Caco-2 (cell line): ENCODE measurements around the gene ADGRD1. TPM values are rescaled to one million over a fixed set of nuclear protein-coding genes. Genes with fewer than 3 reads are reported as not detected.

Source experiments
- BruUV-seq: library from RNA; stranded (reverse); fragments of 400-500 nt; replicated peaks from 2 replicates; lab custom pipeline; 2021; lab: Mats Ljungman, UMichigan
- CTCF ChIA-PET: fragments of 300-600 bp; sonication (Branson Sonifier 250); formaldehyde crosslinking; loops from one replicate; lab custom pipeline; 2022; ENCODE audit warnings: antibody characterized with exemption; lab: Charles Lee
- POLR2A ChIA-PET: fragments of 300-600 bp; sonication (Branson Sonifier 250); formaldehyde crosslinking; loops from one replicate; lab custom pipeline; 2022; ENCODE audit warnings: antibody characterized with exemption; lab: Charles Lee
- DNase-seq, 2 experiments: peaks; one replicate each; pipeline versions ENCODE4 v3.0.0 to v3.0.0-alpha.2; 2020 to 2022
- H3K27me3 ChIP-seq: replicated peaks from 2 replicates; pipeline ENCODE4 v1.6.0; 2011; ENCODE audit warnings: low read length; ENCODE audit not compliant: control insufficient read depth, insufficient read depth
- H3K36me3 ChIP-seq: 2 replicates; pipeline ENCODE4 v1.5.1; 2011; ENCODE audit warnings: low read length; ENCODE audit not compliant: control insufficient read depth, insufficient read depth
- H3K4me1 ChIP-seq: fragments of 250-450 bp; sonication (Bioruptor Pico); 2 replicates; pipeline ENCODE4 v1.5.1; 2020; ENCODE audit warnings: mild to moderate bottlenecking
- H3K4me3 ChIP-seq: 2 replicates; pipeline ENCODE4 v1.5.1; 2011; ENCODE audit warnings: low read depth, mild to moderate bottlenecking, control low read depth, low read length
- H3K9me3 ChIP-seq: fragments of 250-450 bp; sonication (Bioruptor Pico); 2 replicates; pipeline ENCODE4 v1.5.1; 2020; ENCODE audit warnings: mild to moderate bottlenecking, moderate library complexity
- H3K27ac Mint-ChIP-seq: one replicate; pipeline ENCODE4 v1.8.0; 2022; ENCODE audit warnings: mixed read lengths; ENCODE audit not compliant: unreplicated experiment
- H3K27me3 Mint-ChIP-seq: one replicate; pipeline ENCODE4 v1.8.0; 2022; ENCODE audit warnings: mixed read lengths; ENCODE audit not compliant: insufficient read depth, unreplicated experiment
- H3K36me3 Mint-ChIP-seq: one replicate; pipeline ENCODE4 v1.8.0; 2022; ENCODE audit warnings: mild to moderate bottlenecking, mixed read lengths; ENCODE audit not compliant: insufficient read depth, unreplicated experiment
- H3K4me1 Mint-ChIP-seq: one replicate; pipeline ENCODE4 v1.8.0; 2022; ENCODE audit warnings: low read depth, mixed read lengths; ENCODE audit not compliant: unreplicated experiment
- H3K4me3 Mint-ChIP-seq: one replicate; pipeline ENCODE4 v1.8.0; 2022; ENCODE audit warnings: mild to moderate bottlenecking, moderate library complexity, mixed read lengths; ENCODE audit not compliant: unreplicated experiment
- H3K9me3 Mint-ChIP-seq: one replicate; pipeline ENCODE4 v1.8.0; 2022; ENCODE audit warnings: mixed read lengths; ENCODE audit not compliant: unreplicated experiment
- CTCF ChIP-seq, 2 experiments: fragments of 200-600 bp in 1 of 2; IDR thresholded peaks; 1 replicate in 1 of 2; 2 replicates in 1 of 2; pipeline versions ENCODE4 v1.5.1 to v1.8.0; 2011 to 2022; ENCODE audit warnings: antibody characterized with exemption in 1 of 2, control low read depth in 1 of 2, inconsistent platforms in 1 of 2, low read depth in 1 of 2, low read length in 1 of 2, mild to moderate bottlenecking in 1 of 2, moderate library complexity in 1 of 2; ENCODE audit not compliant: insufficient read depth in 1 of 2, severe bottlenecking in 1 of 2, unreplicated experiment in 1 of 2
- intact Hi-C: fragments of 100-400 bp; cut with micrococcal nuclease; formaldehyde crosslinking; loops from one replicate; pipeline ENCODE4 v1.10.0; 2022; ENCODE audit not compliant: unreplicated experiment
- total RNA-seq: library from RNA; stranded (reverse); gene quantifications from 2 replicates; pipeline ENCODE4 v1.2.3, GENCODE V29; 2022

ADGRD1 gene
- total RNA-seq, 1 experiment from 2014 or later, result 3.6 TPM

- Histone ChIP-seq H3K27me3 (no peaks in the 10 kb centered on the region), H3K9me3 (no peaks in the 10 kb centered on the region), H3K4me1 (0 out of 2 replicates have a peak, but pooled peaks cover 4% of the 10 kb centered on the region), H3K36me3 (no peaks in the 10 kb centered on the region), H3K4me3 (no peak overlapping the region)
- ChIA-PET CTCF (no interaction called here), POLR2A (no interaction called here)
- no peak overlapping the region for H3K27ac Mint-ChIP-seq
- no peaks in the 10 kb centered on the region for H3K4me1 Mint-ChIP-seq
- no peak overlapping the region for H3K4me3 Mint-ChIP-seq
- H3K27me3 Mint-ChIP-seq, result peaks cover 6% of the 10 kb centered on the region
- no peaks in the 10 kb centered on the region for H3K9me3 Mint-ChIP-seq
- TF ChIP-seq CTCF (IDR thresholded peaks at IDR 0.05; ENCODE audit: insufficient read depth in 1 of 2, low read depth in 1 of 2, low read length in 1 of 2, severe bottlenecking in 1 of 2, unreplicated experiment in 1 of 2), result no peak
- H3K36me3 Mint-ChIP-seq, result no peaks in the 10 kb centered on the region
- intact Hi-C loops, result no loop called here
- BruUV-seq, result no TSS peak
- no peak for DNase-seq
Observed at GRCh38 chr12:130967636-130968035, 13.9 kb downstream of the ADGRD1 start.

- DNase-seq, result no peak
- intact Hi-C loops, result no loop called here
- no peaks in the 10 kb centered on the region for H3K36me3 Mint-ChIP-seq
- Histone ChIP-seq H3K27me3 (no peaks in the 10 kb centered on the region), H3K4me1 (0 out of 2 replicates have a peak, but pooled peaks cover 4% of the 10 kb centered on the region), H3K9me3 (no peaks in the 10 kb centered on the region), H3K36me3 (no peaks in the 10 kb centered on the region), H3K4me3 (no peak overlapping the region)
- H3K4me3 Mint-ChIP-seq, result no peak overlapping the region
- CTCF ChIA-PET, result no interaction called here
- no peaks in the 10 kb centered on the region for H3K4me1 Mint-ChIP-seq
- BruUV-seq, result no TSS peak
- H3K9me3 Mint-ChIP-seq, result no peaks in the 10 kb centered on the region
- no peak for TF ChIP-seq CTCF (IDR thresholded peaks at IDR 0.05; ENCODE audit: insufficient read depth in 1 of 2, low read depth in 1 of 2, low read length in 1 of 2, severe bottlenecking in 1 of 2, unreplicated experiment in 1 of 2)
- POLR2A ChIA-PET, result no interaction called here
- no peak overlapping the region for H3K27ac Mint-ChIP-seq
- H3K27me3 Mint-ChIP-seq, result peaks cover 2% of the 10 kb centered on the region
Observed at GRCh38 chr12:130968611-130969010, 14.9 kb downstream of the ADGRD1 start.

DNA sequence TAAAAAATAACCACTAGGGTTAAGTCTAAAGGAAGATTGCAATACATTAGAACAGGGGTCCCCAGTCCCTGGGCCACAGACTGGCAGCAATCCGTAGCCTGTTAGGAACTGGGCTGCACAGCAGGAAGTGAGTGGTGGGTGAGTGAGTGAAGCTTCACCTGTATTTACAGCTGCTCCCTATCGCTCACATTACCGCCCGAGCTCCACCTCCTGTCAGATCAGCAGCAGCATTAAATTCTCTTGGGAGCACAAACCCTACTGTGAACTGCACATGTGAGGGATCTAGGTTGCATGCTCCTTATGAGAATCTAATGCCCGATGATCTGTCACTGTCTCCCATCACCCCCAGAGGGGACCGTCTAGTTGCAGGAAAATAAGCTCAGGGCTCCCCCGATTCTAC, 15.5 kb downstream of the ADGRD1 start:
- POLR2A ChIA-PET, result no interaction called here
- H3K4me3 ChIP-seq, result no peak overlapping the region
- Mint-ChIP-seq H3K27me3 (peaks cover 2% of the 10 kb centered on the region), H3K36me3 (no peaks in the 10 kb centered on the region), H3K9me3 (no peaks in the 10 kb centered on the region), H3K4me3 (no peak overlapping the region), H3K27ac (no peak overlapping the region), H3K4me1 (no peaks in the 10 kb centered on the region)
- no TSS peak for BruUV-seq
- H3K27me3 ChIP-seq, result no peaks in the 10 kb centered on the region
- CTCF ChIA-PET, result no interaction called here
- intact Hi-C loops, result no loop called here
- no peaks in the 10 kb centered on the region for H3K9me3 ChIP-seq
- H3K36me3 ChIP-seq, result no peaks in the 10 kb centered on the region
- DNase-seq, result no peak
- TF ChIP-seq CTCF (IDR thresholded peaks at IDR 0.05; ENCODE audit: insufficient read depth in 1 of 2, low read depth in 1 of 2, low read length in 1 of 2, severe bottlenecking in 1 of 2, unreplicated experiment in 1 of 2), result no peak
- 0 out of 2 replicates have a peak, but pooled peaks cover 4% of the 10 kb centered on the region for H3K4me1 ChIP-seq
